Suprapubic skin (tissue), 4 donors: ENCODE data around the gene UNCX.

Source experiments
- CTCF ChIP-seq, 2 donors: fragments of 200-600 bp in 1 of 2; fragments of 450-650 bp in 1 of 2; sonication (generic) in 1 of 2; IDR thresholded peaks; one replicate each; pipeline ENCODE4 v1.5.1; 2016 to 2019; ENCODE audit warnings: antibody characterized with exemption in 2 of 2, mild to moderate bottlenecking in 1 of 2, moderate library complexity in 1 of 2
- POLR2A ChIP-seq, 2 donors: fragments of 450-650 bp; IDR thresholded peaks; one replicate each; pipeline ENCODE4 v1.6.1; 2017; ENCODE audit warnings: antibody characterized with exemption in 2 of 2, mild to moderate bottlenecking in 2 of 2, moderate library complexity in 2 of 2
- POLR2AphosphoS5 ChIP-seq, 3 donors: sonication (generic); formaldehyde crosslinking; IDR thresholded peaks; one replicate each; pipeline ENCODE4 v1.6.1; 2017; ENCODE audit warnings: antibody characterized with exemption in 3 of 3

DNA sequence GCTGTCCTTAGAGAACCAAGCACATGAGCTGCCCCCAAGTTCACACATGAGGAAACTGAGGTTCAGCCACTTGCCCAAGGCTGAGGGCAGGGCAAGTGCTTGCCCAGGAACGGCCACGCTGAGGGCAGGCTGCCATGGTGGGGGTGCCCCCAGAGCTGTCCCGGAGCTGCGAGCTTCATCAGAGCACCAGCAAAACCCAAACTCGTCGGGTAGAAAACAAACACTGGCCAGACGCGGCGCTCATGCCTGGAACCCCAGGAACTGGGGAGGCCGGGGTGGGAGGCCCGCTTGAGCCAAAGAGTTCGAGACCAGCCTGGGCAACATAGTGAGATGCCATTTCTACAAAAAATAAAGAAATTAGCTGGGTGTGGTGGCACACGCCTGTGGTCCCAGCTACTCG lies 38.4 kb downstream of the UNCX start:
- no peak for TF ChIP-seq CTCF (IDR thresholded peaks at IDR 0.05)
- TF ChIP-seq POLR2A (IDR thresholded peaks at IDR 0.05) = no peak
- TF ChIP-seq POLR2AphosphoS5 (IDR thresholded peaks at IDR 0.05) = no peak
